GM18526 (cell line): ENCODE results near the gene RFFL.

Experiments
- POLR2A ChIP-seq: IDR thresholded peaks from 3 replicates; pipeline ENCODE4 v1.6.1; 2011; ENCODE audit not compliant: insufficient read length; ENCODE audit errors: extremely low read depth

RFFL gene

DNA sequence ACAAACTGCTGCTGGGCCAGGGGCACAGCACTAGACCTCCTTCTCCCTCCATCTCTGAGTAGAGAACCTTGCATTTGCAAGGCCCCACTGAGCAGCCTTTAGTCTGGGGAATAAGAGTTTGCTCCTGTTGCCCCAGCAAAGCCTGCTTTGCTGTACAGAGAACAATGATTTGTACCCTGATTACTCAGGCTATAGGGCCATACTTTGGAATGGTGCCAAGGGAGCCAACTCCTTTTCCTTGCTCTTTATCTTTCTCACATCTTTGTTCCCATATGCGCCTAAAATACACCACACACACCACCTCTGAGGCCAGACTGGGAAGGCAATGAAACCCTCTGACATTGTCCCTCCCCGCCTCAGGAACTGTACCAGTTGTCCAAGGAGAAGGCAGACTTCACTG is 62.0 kb downstream of the RFFL start:
- no peak for TF ChIP-seq POLR2A

GRCh38 chr17:34999456-34999855 is 64.1 kb downstream of the RFFL start:
- no peak for TF ChIP-seq POLR2A

DNA sequence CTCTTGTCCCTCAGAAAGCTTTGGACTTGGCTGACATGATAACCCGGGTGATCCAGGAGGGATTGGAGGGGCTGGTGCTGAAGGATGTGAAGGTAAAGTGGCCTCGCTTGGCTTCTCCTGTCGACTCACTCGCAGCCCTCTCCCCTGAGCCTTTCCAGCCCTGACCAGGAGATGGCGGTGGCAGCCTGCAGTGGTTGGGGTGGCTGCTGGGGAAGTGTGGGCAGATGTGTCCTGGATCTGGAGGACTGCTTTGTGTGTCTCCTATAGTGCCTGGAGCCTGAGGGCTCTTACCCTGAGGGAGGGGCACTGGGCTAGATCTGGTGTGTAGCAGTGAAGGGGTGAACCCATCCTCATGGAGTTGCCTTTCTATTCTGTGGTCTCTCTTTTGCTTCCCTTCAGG is 65.3 kb downstream of the RFFL start:
- no peak for TF ChIP-seq POLR2A

GRCh38 chr17:34997355-34997862 is 66.1 kb downstream of the RFFL start:
- TF ChIP-seq POLR2A = no peak

DNA sequence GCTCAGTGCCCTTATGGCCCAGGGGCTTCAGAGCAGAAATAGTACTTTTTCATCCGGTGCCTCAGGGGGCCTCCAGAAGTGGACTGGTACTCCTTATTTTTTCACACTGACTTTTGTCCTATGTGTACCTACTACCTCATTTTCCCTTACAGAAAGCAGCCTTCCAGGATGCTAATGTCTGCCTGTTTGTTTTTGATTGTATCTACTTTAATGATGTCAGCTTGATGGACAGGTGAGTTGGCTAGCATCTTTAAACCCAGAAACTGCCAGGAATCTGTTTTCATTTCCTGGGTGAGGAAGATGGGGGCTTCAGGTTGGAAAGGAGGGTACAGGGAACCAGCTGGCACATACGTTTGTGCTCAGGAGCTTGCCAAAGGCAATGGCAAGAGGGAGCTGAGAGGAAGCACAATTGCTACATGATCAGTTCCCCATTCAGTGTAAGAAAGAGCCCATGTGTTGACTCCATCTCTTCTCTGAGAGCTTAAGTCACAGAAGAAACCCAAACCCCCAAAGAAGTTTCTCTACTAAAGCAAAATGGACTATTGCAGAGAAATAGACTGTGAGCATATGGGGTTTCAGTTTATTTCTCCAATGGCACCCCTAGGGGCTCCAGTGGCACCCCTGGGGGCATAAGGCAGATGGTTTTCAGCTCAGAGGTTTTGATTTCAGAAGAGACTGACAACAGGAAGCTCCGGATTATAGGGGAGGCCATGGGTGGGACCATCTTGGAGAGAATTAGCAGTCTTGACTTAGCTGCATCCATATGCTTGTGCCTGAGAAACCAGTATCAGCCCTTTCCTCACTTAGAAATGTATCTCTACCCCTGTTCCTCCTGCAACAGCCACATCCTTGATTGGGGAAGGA is 66.9 kb downstream of the RFFL start:
- TF ChIP-seq POLR2A = no peak

DNA sequence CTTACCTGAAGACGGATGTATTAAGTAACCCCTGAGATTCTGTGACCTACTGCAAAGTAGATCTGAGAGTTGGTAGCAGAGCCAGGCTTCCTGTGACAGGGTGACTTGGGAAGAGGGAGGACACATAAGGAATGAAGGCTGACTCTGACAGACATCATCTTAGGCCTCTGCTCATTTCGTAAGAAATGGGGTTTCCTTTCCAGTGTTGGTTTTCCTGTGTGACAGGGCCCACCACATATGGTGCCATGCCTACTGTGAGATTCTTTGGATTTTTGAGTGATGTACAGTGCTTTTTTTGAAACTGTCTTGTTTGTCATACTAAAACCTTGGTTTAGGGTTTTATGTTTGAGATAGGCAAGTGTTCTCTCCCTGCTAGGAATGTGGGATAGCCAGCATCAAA is 70.5 kb downstream of the RFFL start:
- TF ChIP-seq POLR2A = no peak

GRCh38 chr17:34991606-34992005 is 71.9 kb downstream of the RFFL start:
- TF ChIP-seq POLR2A = no peak

GRCh38 chr17:34990921-34991365 is 72.6 kb downstream of the RFFL start:
- TF ChIP-seq POLR2A = no peak

- no peak for TF ChIP-seq POLR2A
Measured at GRCh38 chr17:34989473-34989872, 74.0 kb downstream of the RFFL start.

- TF ChIP-seq POLR2A = no peak
Measured at GRCh38 chr17:34988644-34989043, 74.9 kb downstream of the RFFL start.

GRCh38 chr17:34987232-34987631 is 76.3 kb downstream of the RFFL start:
- TF ChIP-seq POLR2A = no peak

GRCh38 chr17:34981538-34982241 is 81.8 kb downstream of the RFFL start:
- TF ChIP-seq POLR2A = no peak

DNA sequence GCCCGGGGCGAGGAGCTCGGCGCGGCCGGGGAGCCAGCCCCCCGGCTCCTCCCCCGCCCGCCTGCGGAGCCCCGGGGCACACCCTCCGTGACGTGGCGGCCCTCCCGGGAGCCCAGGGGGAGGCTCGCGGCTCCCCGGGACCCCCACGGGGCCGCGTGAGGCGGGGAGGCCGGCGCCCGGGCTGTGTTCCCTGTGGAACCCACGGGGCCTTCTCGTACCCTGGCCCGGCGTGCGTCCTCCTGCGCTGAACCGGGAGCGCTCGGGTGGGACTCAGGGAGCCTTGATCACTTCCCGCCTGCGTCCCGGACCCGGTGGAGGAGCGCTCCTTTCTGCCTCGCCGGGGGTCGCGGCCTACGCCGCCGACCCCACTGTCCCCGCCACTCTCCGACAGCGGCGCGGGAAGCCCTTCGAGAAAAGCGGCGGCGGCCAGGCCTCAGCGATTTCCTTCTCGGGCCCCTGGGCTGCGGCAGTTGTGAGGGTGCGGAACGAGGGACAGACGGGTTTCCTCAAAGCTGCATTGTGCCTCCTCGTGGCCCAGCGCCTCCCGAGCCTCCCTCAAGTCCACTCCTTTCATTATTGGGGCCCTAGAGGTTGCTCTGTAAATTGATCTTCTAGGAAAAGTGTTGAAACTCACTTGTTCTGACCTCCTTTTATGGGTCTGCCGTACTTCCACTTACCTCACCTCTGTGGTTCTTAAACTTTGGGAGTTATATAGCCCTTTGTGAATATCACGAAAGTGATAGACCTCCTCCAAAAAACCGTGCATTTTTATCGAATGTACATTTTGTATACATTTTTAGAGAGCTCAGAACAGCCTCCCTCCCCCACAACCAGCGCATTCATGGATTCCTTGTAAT is 82.6 kb downstream of the RFFL start:
- TF ChIP-seq POLR2A = peak; percentile 21

DNA sequence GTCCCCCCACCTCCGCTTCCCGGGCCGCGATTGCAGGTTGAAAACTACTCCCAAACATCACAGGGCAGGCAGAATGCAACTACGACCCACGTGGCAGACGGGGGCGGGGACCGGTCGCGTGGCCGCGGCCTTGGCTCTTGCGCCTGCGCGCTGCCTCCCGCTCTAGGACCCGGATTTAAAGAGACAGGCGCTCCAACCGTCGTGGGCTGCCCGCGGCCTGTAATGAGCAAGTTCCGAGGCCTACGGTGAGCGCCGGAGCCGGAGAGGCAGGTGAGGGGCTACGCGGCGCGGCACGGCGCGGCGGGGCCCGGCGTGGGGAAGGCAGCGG is 83.2 kb downstream of the RFFL start, which contains the start of gene LIG3:
TSS of gene LIG3 (plus strand) at position 160 of the 328 bp plus-strand sequence. CDS start 2,494 bp downstream, outside the sequence.
- TF ChIP-seq POLR2A = peak; percentile 61

GRCh38 chr17:34979650-34980352 is 83.7 kb downstream of the RFFL start:
- no peak for TF ChIP-seq POLR2A

GRCh38 chr17:34979153-34979552 is 84.4 kb downstream of the RFFL start:
- no peak for TF ChIP-seq POLR2A
